ENCODE measurements around the gene SFXN3. TPM values are rescaled to one million over a fixed set of nuclear protein-coding genes. Genes with fewer than 3 reads are reported as not detected.

SFXN3 gene
- total and polyA plus RNA-seq, 10 of the 15 experiments (the other 5 are each of a cell fraction or from before 2014, with no cell fraction given): 0.05 to 11.3 (median 1.2) TPM

DNA sequence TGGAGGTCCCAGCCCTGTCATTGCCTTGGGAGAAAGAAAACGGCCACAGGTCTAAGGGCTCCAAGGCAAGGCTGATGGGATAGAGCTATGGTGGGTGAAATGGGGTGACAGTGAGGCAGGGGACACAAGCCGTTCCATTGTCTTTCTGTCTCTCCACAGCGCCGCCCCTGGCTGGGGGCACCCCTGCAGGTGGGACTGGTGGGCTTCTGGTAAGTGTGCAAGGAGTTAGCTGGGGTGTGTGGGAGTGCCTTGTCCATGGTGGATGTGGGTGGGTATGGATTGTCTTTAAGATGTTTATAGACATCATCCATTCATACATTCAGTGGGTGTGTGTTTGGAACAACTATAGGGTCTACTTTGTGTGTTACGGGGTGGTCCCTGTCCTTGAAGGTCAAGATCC, 7.5 kb downstream of the SFXN3 start:
- Histone ChIP-seq H3K36me3 (ENCODE audit: control insufficient read depth in 2 of 2, insufficient read depth in 2 of 2, low read length in 1 of 2) (no peaks in the 10 kb centered on the region), H3K9me3 (replicated peaks; ENCODE audit: control insufficient read depth, insufficient read depth, low read length) (no peaks in the 10 kb centered on the region), H4K20me1 (ENCODE audit: control insufficient read depth, insufficient read depth) (no peaks in the 10 kb centered on the region), H2AFZ (ENCODE audit: control insufficient read depth, low read depth, low read length) (no peak overlapping the region), H3K4me2 (ENCODE audit: control insufficient read depth, insufficient read depth) (no peak overlapping the region), H3K79me2 (ENCODE audit: control insufficient read depth, insufficient read depth, low read length) (no peaks in the 10 kb centered on the region), H3K27me3 (replicated peaks in 1 of 2; ENCODE audit: control insufficient read depth in 2 of 2, insufficient read depth in 2 of 2, low read length in 1 of 2) (no peaks in the 10 kb centered on the region), H3K4me3 (no peak overlapping the region), H3K4me1 (ENCODE audit: control insufficient read depth, insufficient read depth, low read length) (peaks cover 5% of the 10 kb centered on the region; the same call in 1 of the 2 replicates), H3K27ac (ENCODE audit: control insufficient read depth, insufficient read depth) (no peak overlapping the region), H3K9ac (ENCODE audit: control insufficient read depth, insufficient read depth, low read length) (no peak overlapping the region)
- DNase-seq (ENCODE audit: low read depth, low spot score): no peak
- ChIA-PET POLR2A (no interaction called here), SMC1A (ENCODE audit: uncharacterized antibody, unreplicated experiment) (interaction anchor here (1.2 to 1.3 kb wide), 2 partner anchors 12 to 19 kb away, joined by 3 to 5 read pairs; no protein-coding TSS in a partner anchor), RAD21 (ENCODE audit: unreplicated experiment) (interaction anchor here (0.6 kb wide), 1 partner anchor 764 kb away, joined by 3 read pairs; no protein-coding TSS in a partner anchor), CTCF (interaction anchor here (3.6 to 24.4 kb wide), 3 partner anchors 22 to 104 kb away, joined by 18 to 885 read pairs (median 90); partner anchors contain the start of gene KAZALD1)
- ATAC-seq: no peak
- intact Hi-C loops (cut with micrococcal nuclease; ENCODE audit: unreplicated experiment): no loop called here
- TF ChIP-seq ZNF384 (IDR thresholded peaks at IDR 0.05; ENCODE audit: borderline replicate concordance, low read depth, low read length): no peak
- TF ChIP-seq NFYB (IDR thresholded peaks at IDR 0.05; ENCODE audit: insufficient read depth, low read depth, low read length): no peak
- TF ChIP-seq HDGF (IDR thresholded peaks at IDR 0.05): no peak
- TF ChIP-seq ESRRA (IDR thresholded peaks at IDR 0.05; ENCODE audit: low read length): no peak
- no peak for TF ChIP-seq KDM1A (IDR thresholded peaks at IDR 0.05; ENCODE audit: borderline replicate concordance)
- TF ChIP-seq TARDBP (IDR thresholded peaks at IDR 0.05; ENCODE audit: borderline replicate concordance): no peak
- TF ChIP-seq, protein P1, sequence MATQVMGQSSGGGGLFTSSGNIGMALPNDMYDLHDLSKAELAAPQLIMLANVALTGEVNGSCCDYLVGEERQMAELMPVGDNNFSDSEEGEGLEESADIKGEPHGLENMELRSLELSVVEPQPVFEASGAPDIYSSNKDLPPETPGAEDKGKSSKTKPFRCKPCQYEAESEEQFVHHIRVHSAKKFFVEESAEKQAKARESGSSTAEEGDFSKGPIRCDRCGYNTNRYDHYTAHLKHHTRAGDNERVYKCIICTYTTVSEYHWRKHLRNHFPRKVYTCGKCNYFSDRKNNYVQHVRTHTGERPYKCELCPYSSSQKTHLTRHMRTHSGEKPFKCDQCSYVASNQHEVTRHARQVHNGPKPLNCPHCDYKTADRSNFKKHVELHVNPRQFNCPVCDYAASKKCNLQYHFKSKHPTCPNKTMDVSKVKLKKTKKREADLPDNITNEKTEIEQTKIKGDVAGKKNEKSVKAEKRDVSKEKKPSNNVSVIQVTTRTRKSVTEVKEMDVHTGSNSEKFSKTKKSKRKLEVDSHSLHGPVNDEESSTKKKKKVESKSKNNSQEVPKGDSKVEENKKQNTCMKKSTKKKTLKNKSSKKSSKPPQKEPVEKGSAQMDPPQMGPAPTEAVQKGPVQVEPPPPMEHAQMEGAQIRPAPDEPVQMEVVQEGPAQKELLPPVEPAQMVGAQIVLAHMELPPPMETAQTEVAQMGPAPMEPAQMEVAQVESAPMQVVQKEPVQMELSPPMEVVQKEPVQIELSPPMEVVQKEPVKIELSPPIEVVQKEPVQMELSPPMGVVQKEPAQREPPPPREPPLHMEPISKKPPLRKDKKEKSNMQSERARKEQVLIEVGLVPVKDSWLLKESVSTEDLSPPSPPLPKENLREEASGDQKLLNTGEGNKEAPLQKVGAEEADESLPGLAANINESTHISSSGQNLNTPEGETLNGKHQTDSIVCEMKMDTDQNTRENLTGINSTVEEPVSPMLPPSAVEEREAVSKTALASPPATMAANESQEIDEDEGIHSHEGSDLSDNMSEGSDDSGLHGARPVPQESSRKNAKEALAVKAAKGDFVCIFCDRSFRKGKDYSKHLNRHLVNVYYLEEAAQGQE (IDR thresholded peaks at IDR 0.05; ENCODE audit: low read depth, low read length): no peak
- TF ChIP-seq IKZF1 (conservative IDR thresholded peaks at IDR 0.05): no peak
- TF ChIP-seq TCF12 (IDR thresholded peaks at IDR 0.05; ENCODE audit: low read depth, low read length): no peak
- TF ChIP-seq MTA3 (IDR thresholded peaks at IDR 0.05; ENCODE audit: borderline replicate concordance, low read length): no peak
- TF ChIP-seq, protein P2, sequence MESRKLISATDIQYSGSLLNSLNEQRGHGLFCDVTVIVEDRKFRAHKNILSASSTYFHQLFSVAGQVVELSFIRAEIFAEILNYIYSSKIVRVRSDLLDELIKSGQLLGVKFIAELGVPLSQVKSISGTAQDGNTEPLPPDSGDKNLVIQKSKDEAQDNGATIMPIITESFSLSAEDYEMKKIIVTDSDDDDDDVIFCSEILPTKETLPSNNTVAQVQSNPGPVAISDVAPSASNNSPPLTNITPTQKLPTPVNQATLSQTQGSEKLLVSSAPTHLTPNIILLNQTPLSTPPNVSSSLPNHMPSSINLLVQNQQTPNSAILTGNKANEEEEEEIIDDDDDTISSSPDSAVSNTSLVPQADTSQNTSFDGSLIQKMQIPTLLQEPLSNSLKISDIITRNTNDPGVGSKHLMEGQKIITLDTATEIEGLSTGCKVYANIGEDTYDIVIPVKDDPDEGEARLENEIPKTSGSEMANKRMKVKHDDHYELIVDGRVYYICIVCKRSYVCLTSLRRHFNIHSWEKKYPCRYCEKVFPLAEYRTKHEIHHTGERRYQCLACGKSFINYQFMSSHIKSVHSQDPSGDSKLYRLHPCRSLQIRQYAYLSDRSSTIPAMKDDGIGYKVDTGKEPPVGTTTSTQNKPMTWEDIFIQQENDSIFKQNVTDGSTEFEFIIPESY (IDR thresholded peaks at IDR 0.05): no peak
- no peak for TF ChIP-seq RB1 (IDR thresholded peaks at IDR 0.05; ENCODE audit: borderline replicate concordance)
- TF ChIP-seq FOS (IDR thresholded peaks at IDR 0.05; ENCODE audit: borderline replicate concordance, extremely low read depth, insufficient read length): no peak
- no peak for TF ChIP-seq SIN3A (IDR thresholded peaks at IDR 0.05; ENCODE audit: low read depth, low read length)
- TF ChIP-seq ZNF24 (IDR thresholded peaks at IDR 0.05): no peak
- FAIRE-seq: no peak
- WGBS (ENCODE audit: insufficient coverage, insufficient replicate concordance, low lambda C conversion rate, missing lambda C conversion rate): 38% methylated on average over 5 of the region's 5 CpGs
- in situ Hi-C loops (cut with MboI): loop anchor here (5.0 kb wide), 1 partner anchor 104 kb away; no protein-coding TSS in a partner anchor
- BruUV-seq (replicated peaks): no TSS peak
